GM18873 (cell line): ENCODE measurements around the gene GNAO1.

Source experiments
- ATAC-seq: cut with Tn5 transposase; IDR thresholded peaks from one replicate; pipeline ENCODE4 v1.9.1; 2021; ENCODE audit warnings: mild to moderate bottlenecking, moderate library complexity, moderate number of reproducible peaks; ENCODE audit not compliant: unreplicated experiment, low FRiP score

The GNAO1 gene

DNA sequence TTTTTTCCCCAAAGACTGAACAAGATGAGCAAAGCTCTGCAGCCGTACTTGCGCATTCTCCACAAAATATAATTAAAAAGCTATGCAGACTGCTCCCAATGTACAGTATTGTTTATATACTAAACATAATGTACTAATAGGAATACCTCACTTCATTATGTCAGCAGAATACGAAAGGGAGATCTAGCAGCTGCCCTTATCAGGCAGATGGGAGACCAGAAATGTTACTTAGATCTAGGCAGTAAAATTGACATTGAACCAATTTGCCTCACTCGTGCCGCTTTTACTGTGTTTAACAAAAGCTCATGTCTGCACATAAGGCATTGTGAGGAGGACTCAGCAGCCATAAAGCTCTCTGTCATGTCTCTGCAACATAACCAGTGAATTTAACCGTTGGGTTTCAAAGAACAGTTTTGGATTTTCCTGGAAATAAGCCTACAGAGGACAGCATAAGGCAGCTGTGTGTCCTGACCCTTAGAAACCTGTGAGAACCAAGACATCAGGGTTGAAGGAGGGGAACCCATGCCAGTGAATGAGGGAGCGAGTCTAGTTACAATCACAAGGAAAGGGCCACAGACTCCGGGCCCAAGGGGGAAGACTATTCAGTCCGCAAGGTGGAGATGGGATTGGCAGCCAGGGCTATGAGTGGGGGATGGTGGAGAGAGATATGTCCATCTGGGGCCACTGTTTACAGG lies 71.4 kb downstream of the GNAO1 start:
- no peak for ATAC-seq

DNA sequence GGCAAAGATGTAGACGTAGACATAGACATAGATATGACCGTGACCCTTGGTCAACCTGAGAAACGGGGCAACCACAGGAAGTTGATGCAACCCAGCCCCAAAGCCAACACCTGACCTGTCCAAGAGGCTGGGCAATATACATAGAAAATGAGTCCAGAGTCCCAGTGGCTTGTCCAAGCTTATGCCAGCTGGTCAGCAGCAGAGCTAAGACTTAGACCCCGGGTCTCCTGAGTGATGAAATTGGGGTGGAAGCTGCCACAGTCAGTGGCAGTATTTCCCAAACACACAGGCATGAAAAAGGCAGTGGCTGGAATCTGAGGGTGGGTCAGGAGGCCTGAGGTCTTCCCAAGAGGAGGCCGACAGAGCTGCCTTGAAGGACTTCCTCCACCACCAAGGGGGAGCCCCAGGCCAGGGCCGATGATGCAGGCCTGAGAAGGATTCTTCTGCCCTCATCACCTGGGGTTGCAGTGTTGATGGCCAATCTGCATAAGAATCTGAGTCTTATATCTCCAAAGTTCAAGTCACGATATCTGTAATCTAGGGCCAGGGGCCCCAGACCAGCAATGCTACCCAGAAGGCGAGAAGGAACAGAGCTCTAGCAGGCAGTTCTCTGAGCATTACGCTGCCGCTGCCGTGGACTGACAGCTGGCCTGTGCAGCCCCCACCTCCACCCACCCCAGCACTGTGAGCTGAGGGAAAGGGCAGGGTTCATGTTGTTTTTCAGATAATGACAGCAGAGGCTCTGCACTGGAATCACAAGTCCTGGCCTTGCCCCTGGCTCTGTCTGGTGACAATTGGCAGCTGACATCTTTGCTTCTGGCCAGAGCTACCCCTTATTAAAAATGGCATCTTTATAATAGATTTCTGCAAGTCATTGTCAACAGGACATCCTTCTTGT lies 72.7 kb downstream of the GNAO1 start:
- no peak for ATAC-seq

- ATAC-seq, result no peak
Observed at GRCh38 chr16:56264609-56264972, 73.3 kb downstream of the GNAO1 start.

GRCh38 chr16:56265184-56265583 lies 73.9 kb downstream of the GNAO1 start:
- ATAC-seq, result no peak

DNA sequence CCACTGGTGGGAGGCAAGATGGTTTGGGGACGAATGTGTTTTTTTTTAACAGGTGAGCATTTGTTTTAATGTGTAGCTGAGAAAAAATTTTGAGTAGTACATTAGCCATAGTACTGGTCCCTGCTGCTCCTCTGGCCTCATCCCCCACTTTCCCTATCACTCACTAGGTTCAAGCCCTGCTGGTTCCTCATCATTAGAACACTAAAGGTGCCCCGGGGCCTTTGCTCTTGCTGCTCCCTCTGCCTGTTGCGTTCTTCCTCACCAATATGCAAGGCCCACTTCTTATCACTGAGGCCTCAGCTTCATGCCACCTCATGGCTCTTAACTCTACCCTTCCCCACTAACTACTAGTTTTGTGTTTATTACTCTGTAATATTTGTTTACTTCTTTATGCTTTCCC lies 74.5 kb downstream of the GNAO1 start:
- ATAC-seq, result no peak

DNA sequence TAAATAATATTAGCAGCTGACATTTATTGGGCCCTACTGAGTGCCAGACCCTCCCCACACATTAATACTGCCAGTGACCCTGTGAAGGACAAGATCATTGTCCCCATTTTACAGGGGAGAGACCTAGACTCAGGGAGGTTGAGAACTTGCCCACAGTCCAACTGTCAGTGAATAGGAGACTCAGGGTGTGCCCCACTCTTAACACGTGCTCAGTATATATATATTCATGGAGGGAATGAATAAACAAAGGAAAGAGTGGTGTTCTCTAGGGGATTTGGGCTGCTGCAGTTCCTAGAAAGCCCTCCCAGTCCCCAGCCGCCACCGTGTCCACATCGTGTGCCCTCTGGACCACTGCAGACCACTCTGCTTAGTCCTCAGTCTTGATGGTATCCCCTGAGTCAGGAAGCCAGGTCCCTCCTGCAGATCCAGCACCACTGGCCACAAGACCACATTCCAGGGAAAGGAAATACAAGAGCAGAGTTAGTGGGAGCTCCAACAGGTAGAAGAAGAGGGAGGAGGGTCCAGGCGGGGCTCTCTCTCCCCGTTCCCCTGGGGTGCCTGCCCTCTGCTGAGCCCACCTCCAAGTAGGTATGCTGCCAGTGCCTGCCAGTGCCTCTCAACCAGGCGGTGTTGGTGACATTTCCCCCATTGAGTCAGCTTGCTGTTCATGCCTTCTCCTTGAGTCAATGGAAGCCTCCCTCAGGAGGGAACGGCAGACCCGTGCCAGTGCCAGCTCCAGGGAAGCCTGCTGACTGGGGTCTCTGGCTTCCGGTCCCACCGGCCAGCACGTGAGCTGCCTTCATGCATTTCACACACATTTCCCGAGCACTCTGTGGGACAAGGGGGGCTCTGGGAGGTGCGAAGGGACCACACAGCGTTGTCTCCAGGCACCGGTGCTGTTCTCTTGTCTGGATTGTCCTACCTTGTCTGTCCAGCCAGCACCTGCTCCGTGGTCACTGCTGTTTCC lies 75.6 kb downstream of the GNAO1 start:
- ATAC-seq, result no peak

DNA sequence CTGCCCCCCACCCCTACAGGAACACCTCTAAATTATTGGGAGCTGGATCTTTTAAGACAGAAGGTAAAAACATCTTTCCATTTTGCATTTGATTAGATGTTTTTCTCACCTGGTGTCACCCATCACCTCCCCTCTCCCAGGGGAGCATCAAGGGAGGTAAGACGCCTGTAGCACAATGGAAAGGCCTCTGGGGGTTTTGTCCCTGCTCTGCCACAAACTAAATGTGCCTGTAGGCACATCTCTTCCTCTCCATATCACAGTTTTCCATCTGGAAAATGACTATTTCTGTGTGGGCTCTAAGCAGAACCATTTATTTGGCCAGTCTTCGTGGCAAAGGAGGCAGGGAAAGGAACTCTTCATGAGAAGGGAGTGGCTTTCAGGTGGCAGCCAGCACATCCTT lies 76.6 kb downstream of the GNAO1 start:
- ATAC-seq, result no peak

DNA sequence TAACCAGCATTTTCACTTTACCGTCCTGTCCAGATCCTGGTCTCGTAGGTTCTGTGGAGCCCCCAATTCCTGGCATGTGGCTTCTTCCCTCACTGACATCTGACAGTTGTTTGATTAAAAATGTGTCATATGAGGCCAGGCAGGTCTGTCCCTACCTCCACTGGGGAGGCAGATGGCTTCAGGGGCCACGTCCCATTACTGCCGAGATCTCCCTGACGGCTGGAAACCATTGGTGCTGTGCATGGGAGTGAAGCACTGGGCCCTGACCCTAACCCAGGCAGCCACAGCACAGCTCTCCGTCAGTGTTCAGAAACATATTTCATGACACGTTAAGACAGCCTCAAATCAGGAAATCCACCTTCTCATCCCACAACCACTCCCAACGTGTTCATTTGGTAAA lies 77.5 kb downstream of the GNAO1 start:
- ATAC-seq, result no peak

DNA sequence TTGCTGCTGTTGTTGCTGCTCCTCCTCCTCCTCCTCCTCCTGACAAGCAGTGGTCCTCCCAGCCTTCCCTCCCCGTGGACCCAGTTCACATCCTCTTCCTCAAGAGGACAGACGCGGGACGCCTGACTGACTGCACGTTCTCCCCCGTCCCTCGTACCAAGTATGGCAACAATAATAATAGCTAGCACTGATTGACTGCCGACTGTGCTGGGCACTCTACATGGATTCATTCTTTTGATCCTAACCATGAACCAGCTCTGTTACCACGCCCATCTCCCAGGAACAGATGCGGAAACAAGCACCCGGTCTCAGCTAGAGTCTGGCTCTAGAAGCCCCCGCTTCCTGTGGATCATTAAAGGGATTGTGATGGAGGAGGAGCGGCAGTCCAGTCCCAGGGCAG lies 78.0 kb downstream of the GNAO1 start:
- ATAC-seq, result no peak

- no peak for ATAC-seq
Observed at GRCh38 chr16:56269811-56270684, 78.8 kb downstream of the GNAO1 start.

GRCh38 chr16:56270828-56271227 lies 79.5 kb downstream of the GNAO1 start:
- no peak for ATAC-seq

DNA sequence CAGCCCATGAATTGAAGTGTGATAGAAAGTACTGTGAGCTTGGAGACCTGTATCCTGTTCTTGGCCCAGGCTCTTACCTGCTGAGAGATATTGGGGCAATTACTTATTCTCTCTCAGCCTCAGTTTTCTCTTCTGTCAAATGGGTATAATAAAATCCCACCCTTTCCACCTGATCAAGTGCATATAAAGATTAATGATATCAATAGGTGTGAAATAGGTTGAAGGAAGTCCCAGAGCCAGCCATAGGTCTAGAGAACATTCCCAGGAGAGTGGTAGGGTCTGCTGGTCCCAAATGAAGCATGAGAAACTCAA lies 81.2 kb downstream of the GNAO1 start:
- no peak for ATAC-seq

GRCh38 chr16:56273615-56274014 lies 82.3 kb downstream of the GNAO1 start:
- no peak for ATAC-seq

- ATAC-seq, result no peak
Observed at GRCh38 chr16:56274369-56274768, 83.1 kb downstream of the GNAO1 start.

- no peak for ATAC-seq
Observed at GRCh38 chr16:56275076-56275475, 83.8 kb downstream of the GNAO1 start.

DNA sequence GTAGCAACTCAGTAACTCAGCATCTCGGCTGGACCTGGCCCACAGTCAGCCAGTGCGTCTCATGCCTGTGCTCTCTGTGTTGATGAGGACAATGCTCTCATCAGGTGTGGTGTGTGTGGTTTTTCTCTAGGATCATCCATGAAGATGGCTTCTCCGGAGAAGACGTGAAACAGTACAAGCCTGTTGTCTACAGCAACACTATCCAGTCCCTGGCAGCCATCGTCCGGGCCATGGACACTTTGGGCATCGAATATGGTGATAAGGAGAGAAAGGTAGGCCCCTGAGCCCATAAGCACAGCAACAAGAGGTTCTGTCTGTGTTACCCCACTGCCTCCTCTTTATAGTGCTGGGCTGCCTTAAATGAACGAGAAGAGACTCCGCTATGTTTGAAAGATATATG lies 84.5 kb downstream of the GNAO1 start:
- no peak for ATAC-seq

GRCh38 chr16:56277075-56277474 lies 85.8 kb downstream of the GNAO1 start:
- ATAC-seq, result no peak

GRCh38 chr16:56278196-56278855 lies 87.0 kb downstream of the GNAO1 start:
- no peak for ATAC-seq

DNA sequence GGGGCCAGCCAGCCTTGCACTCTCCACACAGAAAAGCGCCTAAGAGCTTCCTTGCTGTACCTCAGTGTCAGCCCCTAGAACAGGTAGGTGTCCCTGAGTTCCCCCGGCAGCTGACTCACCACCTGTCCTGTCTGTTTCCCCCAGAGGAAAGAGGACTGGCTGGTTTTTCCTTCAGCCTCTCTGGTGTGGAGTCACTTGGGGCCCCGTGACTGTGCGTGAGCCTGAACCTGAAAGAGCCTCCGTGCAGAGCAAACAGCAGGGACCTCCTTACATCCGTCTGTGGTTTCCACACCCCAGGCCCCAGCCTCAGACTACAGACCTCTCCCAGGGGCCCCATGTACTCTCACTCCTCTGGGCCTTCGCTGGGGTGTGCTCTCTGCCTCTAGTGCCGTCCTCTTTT lies 87.8 kb downstream of the GNAO1 start:
- ATAC-seq, result no peak

DNA sequence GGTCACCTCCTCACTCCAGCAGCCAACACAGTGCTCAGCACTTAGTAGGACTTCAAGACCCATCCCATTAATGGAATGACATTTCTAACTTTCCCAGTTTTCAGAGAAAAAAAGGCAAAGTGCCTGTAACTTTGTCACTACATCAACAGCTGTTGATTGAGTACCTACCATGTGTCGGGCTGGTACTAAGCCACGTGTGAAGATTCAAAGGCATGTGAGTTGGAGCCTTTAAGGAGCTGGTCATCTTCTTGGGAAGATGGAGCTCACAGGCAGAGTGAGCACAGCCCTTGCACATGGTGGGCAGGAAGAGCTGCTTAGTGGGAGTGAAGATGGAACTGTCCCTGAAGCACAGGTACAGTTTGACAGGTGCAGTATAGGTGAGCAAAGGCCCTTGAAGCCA lies 88.6 kb downstream of the GNAO1 start:
- ATAC-seq, result no peak
